OCI-LY1 (cell line): ENCODE data around the gene SH3GL2.

Source experiments
- H2AFZ ChIP-seq: fragments of 200-600 bp; sonication (generic), shearing (Covaris generic); 2 replicates; pipeline ENCODE4 v1.6.0; 2014; ENCODE audit warnings: antibody characterized with exemption, mild to moderate bottlenecking, low read length
- H3F3A ChIP-seq: fragments of 200-600 bp; sonication (generic), shearing (Covaris generic); 2 replicates; pipeline ENCODE4 v1.6.0; 2014; ENCODE audit warnings: mild to moderate bottlenecking, antibody characterized with exemption, low read length, moderate library complexity; ENCODE audit not compliant: insufficient read depth
- H3K27ac ChIP-seq: fragments of 200-600 bp; sonication (generic); 2 replicates; pipeline ENCODE4 v1.5.1; 2014; ENCODE audit warnings: low read length, mixed run types, mild to moderate bottlenecking, low read depth; ENCODE audit not compliant: poor library complexity, severe bottlenecking
- H3K27me3 ChIP-seq: fragments of 200-600 bp; sonication (generic); 2 replicates; pipeline ENCODE4 v1.6.0; 2014; ENCODE audit warnings: antibody characterized with exemption, mild to moderate bottlenecking, low read length, moderate library complexity; ENCODE audit not compliant: insufficient read depth
- H3K36me3 ChIP-seq: fragments of 200-600 bp; sonication (generic); 2 replicates; pipeline ENCODE4 v1.6.1; 2014; ENCODE audit warnings: mild to moderate bottlenecking, antibody characterized with exemption, low read length, moderate library complexity, mixed read lengths; ENCODE audit not compliant: insufficient read depth
- H3K4me1 ChIP-seq: fragments of 200-600 bp; sonication (generic); 2 replicates; pipeline ENCODE4 v1.5.1; 2014; ENCODE audit warnings: mild to moderate bottlenecking, low read length, moderate library complexity; ENCODE audit not compliant: insufficient read depth, severe bottlenecking
- H3K4me2 ChIP-seq: fragments of 200-600 bp; sonication (generic), shearing (Covaris generic); 2 replicates; pipeline ENCODE4 v1.6.1; 2014; ENCODE audit warnings: low read length
- H3K4me3 ChIP-seq: fragments of 200-600 bp; sonication (generic); 2 replicates; pipeline ENCODE4 v1.5.1; 2014; ENCODE audit warnings: low read length, low read depth, mild to moderate bottlenecking, mixed read lengths; ENCODE audit not compliant: poor library complexity, severe bottlenecking
- H3K79me2 ChIP-seq: fragments of 200-600 bp; shearing (Covaris generic); 2 replicates; pipeline ENCODE4 v1.6.1; 2016; ENCODE audit warnings: mixed run types, low read length, mixed read lengths; ENCODE audit not compliant: insufficient read depth
- H3K9ac ChIP-seq: fragments of 200-600 bp; sonication (generic), shearing (Covaris generic); 2 replicates; pipeline ENCODE4 v1.6.1; 2014; ENCODE audit warnings: mild to moderate bottlenecking, low read length, mixed read lengths
- H3K9me2 ChIP-seq: fragments of 200-600 bp; sonication (generic), shearing (Covaris generic); 2 replicates; pipeline ENCODE4 v1.6.1; 2014; ENCODE audit warnings: low read depth, mild to moderate bottlenecking, low read length, mixed read lengths
- H3K9me3 ChIP-seq: fragments of 200-600 bp; shearing (Covaris generic); 2 replicates; pipeline ENCODE4 v1.6.1; 2014; ENCODE audit warnings: low read length, mixed read lengths
- H4K20me1 ChIP-seq: fragments of 200-600 bp; sonication (generic), shearing (Covaris generic); 2 replicates; pipeline ENCODE4 v1.6.0; 2016; ENCODE audit warnings: mild to moderate bottlenecking, low read length; ENCODE audit not compliant: insufficient read depth
- EZH2 ChIP-seq: fragments of 200-600 bp; sonication (generic), shearing (Covaris generic); IDR thresholded peaks from 2 replicates; pipeline ENCODE4 v1.8.0; 2017; ENCODE audit warnings: borderline replicate concordance, mixed run types, mild to moderate bottlenecking, antibody characterized with exemption, low read length, moderate library complexity, mixed read lengths
- TF ChIP-seq, protein P1 (sequence below): fragments of 200-600 bp; sonication (generic), shearing (Covaris generic); IDR thresholded peaks from 2 replicates; pipeline ENCODE4 v1.5.1; 2017; ENCODE audit warnings: mild to moderate bottlenecking, antibody characterized with exemption, low read length, moderate library complexity, mixed read lengths

SH3GL2 gene

DNA sequence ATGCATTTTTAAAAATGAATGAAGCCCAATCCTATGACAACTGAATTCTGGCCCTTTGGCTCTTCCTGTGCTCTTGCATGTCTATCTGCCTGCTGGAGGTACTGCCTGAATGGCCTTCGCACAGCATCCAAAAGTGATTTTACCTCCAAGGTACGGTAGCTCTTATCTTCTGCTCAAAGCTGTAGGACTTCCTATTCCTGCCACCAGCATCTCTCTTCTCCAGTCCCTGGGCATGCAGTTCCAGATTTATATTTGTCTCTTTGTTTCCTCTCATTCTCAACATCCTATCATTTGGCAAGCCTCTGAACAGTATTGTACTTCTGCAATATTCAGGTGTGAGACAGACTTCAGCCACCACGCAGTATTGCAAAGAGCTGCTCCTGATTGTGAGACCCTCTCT lies 43.7 kb upstream of the SH3GL2 start:
- no peak overlapping the region for H3K4me2 ChIP-seq
- no peak for TF ChIP-seq EZH2
- TF ChIP-seq, protein P1, sequence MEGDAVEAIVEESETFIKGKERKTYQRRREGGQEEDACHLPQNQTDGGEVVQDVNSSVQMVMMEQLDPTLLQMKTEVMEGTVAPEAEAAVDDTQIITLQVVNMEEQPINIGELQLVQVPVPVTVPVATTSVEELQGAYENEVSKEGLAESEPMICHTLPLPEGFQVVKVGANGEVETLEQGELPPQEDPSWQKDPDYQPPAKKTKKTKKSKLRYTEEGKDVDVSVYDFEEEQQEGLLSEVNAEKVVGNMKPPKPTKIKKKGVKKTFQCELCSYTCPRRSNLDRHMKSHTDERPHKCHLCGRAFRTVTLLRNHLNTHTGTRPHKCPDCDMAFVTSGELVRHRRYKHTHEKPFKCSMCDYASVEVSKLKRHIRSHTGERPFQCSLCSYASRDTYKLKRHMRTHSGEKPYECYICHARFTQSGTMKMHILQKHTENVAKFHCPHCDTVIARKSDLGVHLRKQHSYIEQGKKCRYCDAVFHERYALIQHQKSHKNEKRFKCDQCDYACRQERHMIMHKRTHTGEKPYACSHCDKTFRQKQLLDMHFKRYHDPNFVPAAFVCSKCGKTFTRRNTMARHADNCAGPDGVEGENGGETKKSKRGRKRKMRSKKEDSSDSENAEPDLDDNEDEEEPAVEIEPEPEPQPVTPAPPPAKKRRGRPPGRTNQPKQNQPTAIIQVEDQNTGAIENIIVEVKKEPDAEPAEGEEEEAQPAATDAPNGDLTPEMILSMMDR = no peak
- H3K79me2 ChIP-seq = no peaks in the 10 kb centered on the region
- no peaks in the 10 kb centered on the region for H3F3A ChIP-seq
- H3K4me3 ChIP-seq = no peak overlapping the region
- no peaks in the 10 kb centered on the region for H3K36me3 ChIP-seq
- no peaks in the 10 kb centered on the region for H4K20me1 ChIP-seq
- H3K27ac ChIP-seq = no peak overlapping the region
- H3K27me3 ChIP-seq = no peaks in the 10 kb centered on the region
- H3K9ac ChIP-seq = no peak overlapping the region
- no peak overlapping the region for H2AFZ ChIP-seq
- no peaks in the 10 kb centered on the region for H3K9me3 ChIP-seq
- no peaks in the 10 kb centered on the region for H3K9me2 ChIP-seq
- no peaks in the 10 kb centered on the region for H3K4me1 ChIP-seq

DNA sequence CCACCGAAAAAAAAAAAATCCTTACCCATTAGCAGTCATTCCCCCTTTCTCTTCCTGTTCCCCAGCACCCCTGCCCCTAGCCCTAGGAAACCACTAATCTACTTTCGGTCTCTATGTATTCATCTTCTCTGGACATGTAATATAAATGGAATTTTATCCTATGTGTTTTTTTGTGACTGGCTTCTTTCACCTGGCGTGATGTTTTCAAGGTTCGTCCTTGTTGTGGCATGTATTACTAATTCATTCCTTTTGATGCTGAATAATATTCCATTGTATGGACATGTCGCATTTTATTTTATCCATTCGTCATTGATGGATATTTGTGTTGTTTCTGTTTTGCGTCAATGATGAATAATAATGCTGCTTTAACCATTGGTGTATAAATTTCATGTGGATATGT lies 42.8 kb upstream of the SH3GL2 start:
- Histone ChIP-seq H3K79me2 (no peaks in the 10 kb centered on the region), H4K20me1 (no peaks in the 10 kb centered on the region), H3K9me2 (no peaks in the 10 kb centered on the region), H3K4me3 (no peak overlapping the region), H3K27me3 (no peaks in the 10 kb centered on the region), H3K36me3 (no peaks in the 10 kb centered on the region), H3K4me1 (no peaks in the 10 kb centered on the region), H3K9me3 (no peaks in the 10 kb centered on the region), H3F3A (no peaks in the 10 kb centered on the region), H3K27ac (no peak overlapping the region), H2AFZ (no peak overlapping the region), H3K4me2 (no peak overlapping the region), H3K9ac (no peak overlapping the region)
- no peak for TF ChIP-seq EZH2
- TF ChIP-seq, protein P1 = no peak

DNA sequence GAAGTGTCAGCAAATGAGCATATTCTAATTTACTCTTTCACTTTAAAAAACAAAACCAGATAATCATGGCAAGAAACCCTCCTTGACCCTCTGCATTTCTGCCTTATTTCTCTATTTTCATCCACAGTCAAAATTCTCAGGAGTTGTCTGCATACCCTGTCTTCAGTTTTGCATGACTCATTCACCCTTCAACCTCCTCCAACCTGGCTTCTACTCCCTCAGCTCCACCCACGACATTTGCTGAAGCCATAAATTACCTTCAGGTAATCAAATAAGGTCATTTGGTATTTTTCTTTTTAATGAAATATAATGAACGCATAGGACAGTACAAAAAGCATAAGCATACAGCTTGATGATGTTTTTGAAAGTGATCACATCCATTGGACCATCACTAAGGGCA lies 27.8 kb upstream of the SH3GL2 start:
- no peaks in the 10 kb centered on the region for H3K9me3 ChIP-seq
- no peaks in the 10 kb centered on the region for H4K20me1 ChIP-seq
- H3K36me3 ChIP-seq = no peaks in the 10 kb centered on the region
- no peaks in the 10 kb centered on the region for H3K4me1 ChIP-seq
- no peaks in the 10 kb centered on the region for H3F3A ChIP-seq
- TF ChIP-seq, protein P1 = no peak
- no peak for TF ChIP-seq EZH2
- no peak overlapping the region for H3K27ac ChIP-seq
- no peaks in the 10 kb centered on the region for H3K9me2 ChIP-seq
- H3K27me3 ChIP-seq = no peaks in the 10 kb centered on the region
- no peak overlapping the region for H3K9ac ChIP-seq
- H3K79me2 ChIP-seq = no peaks in the 10 kb centered on the region
- H3K4me2 ChIP-seq = no peak overlapping the region
- H2AFZ ChIP-seq = no peak overlapping the region
- H3K4me3 ChIP-seq = no peak overlapping the region
